Glutamatergic neuron (in vitro differentiated cells): ENCODE results near the gene SH3BGR. TPM values are rescaled to one million over a fixed set of nuclear protein-coding genes. Genes with fewer than 3 reads are reported as not detected.
"Not testable (repeated sequence)": the region's sequence is repeated elsewhere in the genome, so short reads cannot be mapped to it uniquely, and the experiment has no call there.

Experiments used
- DNase-seq: peaks from one replicate; pipeline ENCODE4 v3.0.0; 2022
- H3K27ac Mint-ChIP-seq: one replicate; pipeline ENCODE4 v1.8.0; 2020; ENCODE audit warnings: mild to moderate bottlenecking, mixed read lengths, inconsistent platforms; ENCODE audit not compliant: unreplicated experiment
- H3K27me3 Mint-ChIP-seq: one replicate; pipeline ENCODE4 v1.8.0; 2020; ENCODE audit warnings: mild to moderate bottlenecking, moderate library complexity, mixed read lengths, inconsistent platforms; ENCODE audit not compliant: unreplicated experiment
- H3K36me3 Mint-ChIP-seq: one replicate; pipeline ENCODE4 v1.8.0; 2020; ENCODE audit warnings: mild to moderate bottlenecking, mixed read lengths, inconsistent platforms; ENCODE audit not compliant: unreplicated experiment
- H3K4me1 Mint-ChIP-seq: one replicate; pipeline ENCODE4 v1.8.0; 2020; ENCODE audit warnings: mild to moderate bottlenecking, low read depth, mixed read lengths, inconsistent platforms; ENCODE audit not compliant: unreplicated experiment
- H3K4me3 Mint-ChIP-seq: one replicate; pipeline ENCODE4 v1.8.0; 2020; ENCODE audit warnings: mild to moderate bottlenecking, mixed read lengths, inconsistent platforms; ENCODE audit not compliant: unreplicated experiment
- H3K9me3 Mint-ChIP-seq: one replicate; pipeline ENCODE4 v1.8.0; 2020; ENCODE audit warnings: mild to moderate bottlenecking, moderate library complexity, mixed read lengths, inconsistent platforms; ENCODE audit not compliant: unreplicated experiment
- long read RNA-seq: library from polyadenylated mRNA; unstranded; transcript quantifications from one replicate; pipeline ENCODE4 v2.0.0, GENCODE V29; 2020; ENCODE audit not compliant: unreplicated experiment
- total RNA-seq: library from RNA; stranded (reverse); fragmentation: NEBNext Ultra II Directional; extraction: Animal tissue kit (Norgen Biotek cat#: 25700); gene quantifications from one replicate; pipeline ENCODE4 v1.2.1, GENCODE V29; 2021; ENCODE audit not compliant: unreplicated experiment
- TF ChIP-seq, protein P1 (sequence below): fragments of 200-600 bp; sonication (generic); IDR thresholded peaks from one replicate; pipeline ENCODE4 v1.5.0; 2021; ENCODE audit not compliant: partially characterized antibody, unreplicated experiment

SH3BGR gene
- total RNA-seq: 1.5 TPM
- long read RNA-seq: 0 reads

DNA sequence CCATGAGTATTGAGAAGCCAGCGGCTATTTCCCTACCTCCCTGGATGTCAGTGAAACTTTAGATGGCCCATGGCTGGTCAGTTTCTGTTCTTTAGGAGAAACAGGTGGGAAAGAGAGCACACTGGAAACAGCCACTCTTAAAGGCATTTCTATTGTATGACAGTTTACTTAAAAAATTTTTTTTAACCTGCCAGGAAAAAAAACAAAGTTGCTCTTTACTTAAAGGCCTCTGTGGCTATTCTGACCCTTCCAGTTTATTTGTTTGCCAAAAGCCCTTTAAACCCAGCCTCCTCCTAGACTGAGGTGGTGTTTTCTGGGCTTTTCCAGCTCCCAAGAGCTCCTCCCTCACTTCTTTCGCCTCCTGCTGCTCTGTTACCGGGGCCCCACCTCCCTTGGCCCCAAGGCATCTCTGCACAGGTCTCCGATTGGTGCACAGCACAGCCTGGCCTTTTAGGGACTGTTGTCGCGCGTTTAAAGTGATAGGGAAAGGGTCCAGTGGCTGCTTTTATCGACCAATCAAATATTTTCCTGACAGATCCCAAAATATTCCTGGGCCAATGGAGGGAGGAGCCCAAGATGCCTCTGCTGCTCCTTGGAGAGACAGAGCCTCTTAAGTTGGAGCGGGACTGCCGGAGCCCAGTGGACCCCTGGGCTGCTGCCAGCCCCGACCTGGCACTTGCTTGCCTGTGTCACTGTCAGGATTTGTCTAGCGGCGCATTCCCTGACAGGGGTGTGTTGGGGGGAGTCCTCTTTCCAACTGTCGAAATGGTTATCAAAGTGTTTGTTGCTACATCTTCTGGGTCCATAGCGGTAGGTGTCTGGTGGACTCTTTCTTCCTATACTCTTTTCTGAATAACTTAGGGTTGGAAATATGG, at the start of gene SH3BGR:
TSS of gene SH3BGR (plus strand) at position 639 of the 875 bp plus-strand sequence. CDS start at position 766, 127 bp downstream.
- Mint-ChIP-seq H3K4me1 (peaks cover 5% of the 10 kb centered on the region), H3K27ac (peak within 1 kb of the TSS; percentile 52), H3K36me3 (no peaks in the 10 kb centered on the region), H3K27me3 (no peaks in the 10 kb centered on the region), H3K4me3 (no peak within 1 kb of the TSS), H3K9me3 (no peaks in the 10 kb centered on the region)
- no peak for DNase-seq
- TF ChIP-seq, protein P1, sequence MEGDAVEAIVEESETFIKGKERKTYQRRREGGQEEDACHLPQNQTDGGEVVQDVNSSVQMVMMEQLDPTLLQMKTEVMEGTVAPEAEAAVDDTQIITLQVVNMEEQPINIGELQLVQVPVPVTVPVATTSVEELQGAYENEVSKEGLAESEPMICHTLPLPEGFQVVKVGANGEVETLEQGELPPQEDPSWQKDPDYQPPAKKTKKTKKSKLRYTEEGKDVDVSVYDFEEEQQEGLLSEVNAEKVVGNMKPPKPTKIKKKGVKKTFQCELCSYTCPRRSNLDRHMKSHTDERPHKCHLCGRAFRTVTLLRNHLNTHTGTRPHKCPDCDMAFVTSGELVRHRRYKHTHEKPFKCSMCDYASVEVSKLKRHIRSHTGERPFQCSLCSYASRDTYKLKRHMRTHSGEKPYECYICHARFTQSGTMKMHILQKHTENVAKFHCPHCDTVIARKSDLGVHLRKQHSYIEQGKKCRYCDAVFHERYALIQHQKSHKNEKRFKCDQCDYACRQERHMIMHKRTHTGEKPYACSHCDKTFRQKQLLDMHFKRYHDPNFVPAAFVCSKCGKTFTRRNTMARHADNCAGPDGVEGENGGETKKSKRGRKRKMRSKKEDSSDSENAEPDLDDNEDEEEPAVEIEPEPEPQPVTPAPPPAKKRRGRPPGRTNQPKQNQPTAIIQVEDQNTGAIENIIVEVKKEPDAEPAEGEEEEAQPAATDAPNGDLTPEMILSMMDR: no peak

- peaks cover 6% of the 10 kb centered on the region for H3K9me3 Mint-ChIP-seq
- H3K27ac Mint-ChIP-seq: no peak overlapping the region
- no peak overlapping the region for H3K4me3 Mint-ChIP-seq
- peaks cover 13% of the 10 kb centered on the region for H3K36me3 Mint-ChIP-seq
- H3K27me3 Mint-ChIP-seq: no peaks in the 10 kb centered on the region
- H3K4me1 Mint-ChIP-seq: no peaks in the 10 kb centered on the region
- no peak for DNase-seq
- TF ChIP-seq, protein P1: no peak
Measured at GRCh38 chr21:39406065-39406464, 45.7 kb upstream of the SH3BGR start.

GRCh38 chr21:39419204-39419603, 32.6 kb upstream of the SH3BGR start:
- not testable (repeated sequence) for H3K27me3 Mint-ChIP-seq, H3K36me3 Mint-ChIP-seq

GRCh38 chr21:39422527-39423241, 29.1 kb upstream of the SH3BGR start:
- Mint-ChIP-seq H3K4me1 (peaks cover 6% of the 10 kb centered on the region), H3K4me3 (no peak overlapping the region), H3K27me3 (peaks cover 2% of the 10 kb centered on the region), H3K9me3 (peaks cover 3% of the 10 kb centered on the region), H3K36me3 (no peaks in the 10 kb centered on the region), H3K27ac (no peak overlapping the region)
- TF ChIP-seq, protein P1: no peak
- no peak for DNase-seq

More at GRCh38 chr21:39419204-39419603, 32.6 kb upstream of the SH3BGR start:
- not testable (repeated sequence) for DNase-seq, H3K4me1 Mint-ChIP-seq, H3K4me3 Mint-ChIP-seq, H3K9me3 Mint-ChIP-seq, H3K27ac Mint-ChIP-seq

DNA sequence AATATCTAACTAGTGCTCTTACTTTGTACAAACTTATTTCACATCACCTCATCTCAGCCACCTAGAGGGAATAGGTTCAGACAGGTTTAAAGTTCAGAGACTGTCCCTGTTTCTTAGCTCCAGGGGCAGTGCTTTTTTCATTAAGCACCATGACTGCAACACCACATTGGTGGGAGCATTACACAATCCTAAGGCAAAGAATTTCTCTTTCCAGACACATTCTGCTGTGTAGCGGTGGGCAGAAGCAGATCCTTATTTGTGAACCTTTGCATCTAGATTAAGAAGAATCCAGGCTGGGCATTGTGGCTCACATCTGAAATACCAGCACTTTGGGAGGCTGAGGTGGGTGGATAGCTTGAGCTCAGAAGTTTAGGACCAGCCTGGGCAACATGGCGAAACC, 22.3 kb upstream of the SH3BGR start:
- Mint-ChIP-seq H3K4me1 (peaks cover 8% of the 10 kb centered on the region), H3K27me3 (peaks cover 3% of the 10 kb centered on the region), H3K36me3 (no peaks in the 10 kb centered on the region), H3K27ac (no peak overlapping the region), H3K4me3 (no peak overlapping the region), H3K9me3 (peaks cover 3% of the 10 kb centered on the region)
- TF ChIP-seq, protein P1: no peak
- no peak for DNase-seq
